B cell (primary cell): Measurements from ENCODE around the gene PFKFB3. TPM values are rescaled to one million over a fixed set of nuclear protein-coding genes. Genes with fewer than 3 reads are reported as not detected.

Source experiments
- ATAC-seq: fragments of 200-7000 bp; cut with Tn5 transposase; one replicate; pipeline ENCODE4 v1.10.0; 2021; ENCODE audit warnings: low read depth, mild to moderate bottlenecking, moderate number of reproducible peaks, moderate library complexity
- CTCF ChIA-PET: fragments of 350-600 bp; sonication (Branson Sonifier 250); formaldehyde crosslinking; loops from one replicate; lab custom pipeline; 2021; ENCODE audit warnings: antibody characterized with exemption, inconsistent platforms; lab: Charles Lee
- POLR2A ChIA-PET: fragments of 350-600 bp; sonication (Branson Sonifier 250); formaldehyde crosslinking; loops from one replicate; lab custom pipeline; 2021; ENCODE audit warnings: antibody characterized with exemption; lab: Charles Lee
- DNase-seq: peaks from one replicate; pipeline ENCODE4 v3.0.0; 2013
- H2AFZ ChIP-seq: 2 replicates; pipeline ENCODE4 v1.6.1; 2012; ENCODE audit warnings: mild to moderate bottlenecking, low read depth, low read length; ENCODE audit not compliant: insufficient read depth, poor library complexity, severe bottlenecking
- H3K27ac ChIP-seq, 2 donors: 1 replicate in 1 of 2; 2 replicates in 1 of 2; pipeline ENCODE4 v1.5.1; 2012 to 2013; ENCODE audit warnings: low read length in 2 of 2, mild to moderate bottlenecking in 2 of 2, moderate library complexity in 1 of 2
- H3K27me3 ChIP-seq, 4 experiments: fragments of 200-600 bp in 1 of 4; sonication (generic) in 1 of 4; replicated peaks in 1 of 4; 1 replicate in 2 of 4; 2 replicates in 2 of 4; pipeline versions ENCODE4 v1.6.1 to v1.7.0; 2013 to 2016; ENCODE audit warnings: low read length in 3 of 4, mild to moderate bottlenecking in 2 of 4, mixed read lengths in 1 of 4, moderate library complexity in 1 of 4; ENCODE audit not compliant: insufficient read depth in 4 of 4, control insufficient read depth in 3 of 4; ENCODE audit errors: control extremely low read depth in 1 of 4
- H3K36me3 ChIP-seq, 2 experiments: replicated peaks in 1 of 2; 1 replicate in 1 of 2; 2 replicates in 1 of 2; pipeline versions ENCODE4 v1.6.1 to v1.7.1; 2013; ENCODE audit warnings: low read length in 1 of 2; ENCODE audit not compliant: insufficient read depth in 2 of 2, control insufficient read depth in 1 of 2; ENCODE audit errors: control extremely low read depth in 1 of 2, extremely low read depth in 1 of 2
- H3K4me1 ChIP-seq, 2 donors: fragments of 200-600 bp in 1 of 2; sonication (generic) in 1 of 2; 1 replicate in 1 of 2; 2 replicates in 1 of 2; pipeline versions ENCODE4 v1.5.1 to v1.6.1; 2013 to 2017; ENCODE audit warnings: low read length in 2 of 2; ENCODE audit not compliant: control insufficient read depth in 2 of 2, insufficient read depth in 2 of 2
- H3K4me2 ChIP-seq: replicated peaks from 2 replicates; pipeline ENCODE3; 2012; ENCODE audit warnings: mild to moderate bottlenecking, low read depth, low read length; ENCODE audit not compliant: poor library complexity, severe bottlenecking
- H3K4me3 ChIP-seq, 5 experiments: fragments of 200-600 bp in 1 of 5; sonication (generic) in 1 of 5; 1 replicate in 3 of 5; 2 replicates in 2 of 5; pipeline versions ENCODE4 v1.5.1 to v1.7.0; 2011 to 2016; ENCODE audit warnings: low read length in 4 of 5, mild to moderate bottlenecking in 4 of 5, low read depth in 2 of 5, control low read depth in 1 of 5, moderate library complexity in 1 of 5; ENCODE audit not compliant: insufficient read depth in 1 of 5; ENCODE audit errors: control extremely low read depth in 1 of 5, extremely low read depth in 1 of 5
- H3K79me2 ChIP-seq: fragments of 200-600 bp; sonication (generic); one replicate; pipeline ENCODE4 v1.6.0; 2016; ENCODE audit warnings: low read length; ENCODE audit not compliant: control insufficient read depth, insufficient read depth
- H3K9ac ChIP-seq: fragments of 200-600 bp; sonication (generic); 2 replicates; pipeline ENCODE4 v1.6.1; 2017; ENCODE audit warnings: mild to moderate bottlenecking, low read length, moderate library complexity
- H3K9me3 ChIP-seq, 3 donors: one replicate each; pipeline versions ENCODE4 v1.6.1 to v1.7.1; 2013; ENCODE audit warnings: low read length in 2 of 3; ENCODE audit not compliant: control insufficient read depth in 2 of 3, insufficient read depth in 1 of 3; ENCODE audit errors: control extremely low read depth in 1 of 3
- H4K20me1 ChIP-seq: 2 replicates; pipeline ENCODE4 v1.6.0; 2012; ENCODE audit warnings: mild to moderate bottlenecking, low read length; ENCODE audit not compliant: insufficient read depth, control insufficient read depth, poor library complexity, severe bottlenecking
- H3K27ac Mint-ChIP-seq: one replicate; pipeline ENCODE4 v1.8.0; 2021; ENCODE audit warnings: mixed read lengths
- H3K27me3 Mint-ChIP-seq: one replicate; pipeline ENCODE4 v1.8.0; 2021; ENCODE audit warnings: mixed read lengths
- H3K4me1 Mint-ChIP-seq: one replicate; pipeline ENCODE4 v1.8.0; 2021; ENCODE audit warnings: mixed read lengths
- H3K4me3 Mint-ChIP-seq: one replicate; pipeline ENCODE4 v1.8.0; 2021; ENCODE audit warnings: mixed read lengths
- H3K9me3 Mint-ChIP-seq: one replicate; pipeline ENCODE4 v1.8.0; 2022; ENCODE audit warnings: mixed read lengths; ENCODE audit not compliant: insufficient read depth
- CTCF ChIP-seq: fragments of 200-600 bp; IDR thresholded peaks from one replicate; pipeline ENCODE4 v1.8.0; 2022; ENCODE audit warnings: antibody characterized with exemption, mild to moderate bottlenecking
- EZH2 ChIP-seq: IDR thresholded peaks from 2 replicates; pipeline ENCODE4 v1.6.1; 2012; ENCODE audit warnings: borderline replicate concordance, low read depth, mild to moderate bottlenecking, moderate library complexity, low read length; ENCODE audit not compliant: insufficient read depth, poor library complexity, severe bottlenecking
- WGBS: methylation state at CpG from one replicate; pipeline ENCODE4 v1.1.5; 2013; ENCODE audit warnings: missing lambda C conversion rate; ENCODE audit not compliant: insufficient coverage; 5-methylcytosine and 5-hydroxymethylcytosine counted together
- intact Hi-C: fragments of 100-400 bp; cut with micrococcal nuclease; formaldehyde crosslinking; loops from one replicate; pipeline ENCODE4 v1.10.0; 2022
- polyA plus RNA-seq: library from polyadenylated mRNA; depleted of rRNA; stranded (reverse); fragments of >200 nt; gene quantifications from 2 replicates; pipeline ENCODE4 v1.2.3, GENCODE V29; 2012
- total RNA-seq, 2 donors: library from RNA; stranded (reverse); fragments of 120-200 nt in 1 of 2; gene quantifications; 1 replicate in 1 of 2; 2 replicates in 1 of 2; pipeline versions ENCODE4 v1.2.3 to v1.2.4, GENCODE V29; 2013 to 2022

The PFKFB3 gene
- total and polyA plus RNA-seq, 2 donors (not counting 1 experiment from before 2014, with no cell fraction given): 13.2 to 239 TPM

- peaks cover 0 to 9% (median 0%) of the 10 kb centered on the region in 3 donors for H3K9me3 ChIP-seq
- H4K20me1 ChIP-seq: peaks cover 31% of the 10 kb centered on the region
- no peak overlapping the region for H3K4me3 ChIP-seq
- 86% methylated on average over 12 of the region's 18 CpGs for WGBS
- no peaks in the 10 kb centered on the region for H3K36me3 ChIP-seq
- intact Hi-C loops: no loop called here
- no peaks in the 10 kb centered on the region for H3K27me3 Mint-ChIP-seq
- CTCF ChIA-PET: interaction anchor here (1.4 kb wide), 1 partner anchor 34 kb away, joined by 5 read pairs; no protein-coding TSS in a partner anchor
- POLR2A ChIA-PET: interaction anchor here (0.6 kb wide), 1 partner anchor 14 kb away, joined by 9 read pairs; no protein-coding TSS in a partner anchor
- H3K4me1 Mint-ChIP-seq: no peaks in the 10 kb centered on the region
- H3K9me3 Mint-ChIP-seq: no peaks in the 10 kb centered on the region
- DNase-seq (no peak), ATAC-seq (no peak)
- no peaks in the 10 kb centered on the region for H3K27me3 ChIP-seq
- H3K9ac ChIP-seq: no peak overlapping the region
- peaks cover 56% of the 10 kb centered on the region for H3K79me2 ChIP-seq
- TF ChIP-seq CTCF: no peak
- no peak for TF ChIP-seq EZH2
- no peak overlapping the region for H3K4me2 ChIP-seq
- H3K4me3 Mint-ChIP-seq: no peak overlapping the region
- no peaks in the 10 kb centered on the region for H3K4me1 ChIP-seq
- H3K27ac Mint-ChIP-seq: no peak overlapping the region
- H2AFZ ChIP-seq: no peak overlapping the region
- H3K27ac ChIP-seq: no peak overlapping the region
Observed at GRCh38 chr10:6185039-6185716, 17.6 kb upstream of the PFKFB3 start.

- DNase-seq (no peak), ATAC-seq (no peak)
- H4K20me1 ChIP-seq: peaks cover 29% of the 10 kb centered on the region
- H3K27me3 ChIP-seq: no peaks in the 10 kb centered on the region
- H3K9me3 Mint-ChIP-seq: no peaks in the 10 kb centered on the region
- no peak overlapping the region for H3K9ac ChIP-seq
- H2AFZ ChIP-seq: no peak overlapping the region
- H3K27me3 Mint-ChIP-seq: no peaks in the 10 kb centered on the region
- peaks cover under 1% of the 10 kb centered on the region for H3K4me1 Mint-ChIP-seq
- no peak overlapping the region for H3K4me2 ChIP-seq
- no peaks in the 10 kb centered on the region for H3K4me1 ChIP-seq
- H3K27ac Mint-ChIP-seq: no peak overlapping the region
- H3K27ac ChIP-seq: no peak overlapping the region
- no peaks in the 10 kb centered on the region for H3K9me3 ChIP-seq
- H3K4me3 ChIP-seq: no peak overlapping the region
- no peaks in the 10 kb centered on the region for H3K36me3 ChIP-seq
- intact Hi-C loops: no loop called here
- no peak for TF ChIP-seq EZH2
- TF ChIP-seq CTCF: no peak
- ChIA-PET CTCF (interaction anchor here (0.7 to 1.4 kb wide), 2 partner anchors 16 to 466 kb away, joined by 4 to 5 read pairs; partner anchors contain the start of gene PFKFB3), POLR2A (interaction anchor here (1.2 kb wide), 1 partner anchor 215 kb away, joined by 3 read pairs; no protein-coding TSS in a partner anchor)
- no peak overlapping the region for H3K4me3 Mint-ChIP-seq
- WGBS: 78% methylated on average over 5 of the region's 9 CpGs
- peaks cover 61% of the 10 kb centered on the region for H3K79me2 ChIP-seq
Observed at GRCh38 chr10:6186894-6187256, 15.9 kb upstream of the PFKFB3 start.
